Smooth muscle cell (in vitro differentiated cells): Measurements from ENCODE around the gene VPS16. TPM values are rescaled to one million over a fixed set of nuclear protein-coding genes. Genes with fewer than 3 reads are reported as not detected.

Experiments
- DNase-seq: peaks from one replicate; lab custom pipeline; 2025; ENCODE audit not compliant: unreplicated experiment; lab: John Stamatoyannopoulos, UW
- H2AFZ ChIP-seq: fragments of 200-600 bp; sonication (generic); 2 replicates; pipeline ENCODE4 v1.6.0; 2016; ENCODE audit warnings: antibody characterized with exemption, low read depth, mild to moderate bottlenecking
- H3F3A ChIP-seq: fragments of 200-600 bp; sonication (generic); 2 replicates; pipeline ENCODE4 v1.6.0; 2017; ENCODE audit warnings: antibody characterized with exemption, low read depth
- H3K27ac ChIP-seq: fragments of 200-600 bp; sonication (generic); 2 replicates; pipeline ENCODE4 v1.5.1; 2016; ENCODE audit warnings: low read depth, mild to moderate bottlenecking
- H3K27me3 ChIP-seq: fragments of 200-600 bp; sonication (generic); 2 replicates; pipeline ENCODE4 v1.6.1; 2016; ENCODE audit warnings: low read depth, mild to moderate bottlenecking
- H3K36me3 ChIP-seq: fragments of 200-600 bp; sonication (generic); 2 replicates; pipeline ENCODE4 v1.5.1; 2016; ENCODE audit warnings: low read depth
- H3K4me1 ChIP-seq: fragments of 200-600 bp; sonication (generic); 2 replicates; pipeline ENCODE4 v1.5.1; 2016; ENCODE audit warnings: low read depth
- H3K4me2 ChIP-seq: fragments of 200-600 bp; sonication (generic); 2 replicates; pipeline ENCODE4 v1.6.0; 2016; ENCODE audit warnings: mild to moderate bottlenecking
- H3K4me3 ChIP-seq: fragments of 200-600 bp; sonication (generic); 2 replicates; pipeline ENCODE4 v1.5.1; 2016; ENCODE audit warnings: mild to moderate bottlenecking
- H3K79me2 ChIP-seq: fragments of 200-600 bp; sonication (generic); 2 replicates; pipeline ENCODE4 v1.6.0; 2016; ENCODE audit warnings: low read depth, mild to moderate bottlenecking
- H3K9ac ChIP-seq: fragments of 200-600 bp; sonication (generic); 2 replicates; pipeline ENCODE4 v1.6.0; 2016; ENCODE audit warnings: low read depth
- H3K9me3 ChIP-seq: fragments of 200-600 bp; sonication (generic); replicated peaks from 2 replicates; pipeline ENCODE4 v1.5.1; 2016; ENCODE audit warnings: low read depth
- H4K20me1 ChIP-seq: fragments of 200-600 bp; sonication (generic); 2 replicates; pipeline ENCODE4 v1.6.0; 2016; ENCODE audit warnings: low read depth
- CTCF ChIP-seq: fragments of 200-600 bp; sonication (generic); IDR thresholded peaks from 2 replicates; pipeline ENCODE4 v1.5.1; 2017; ENCODE audit warnings: borderline replicate concordance, mild to moderate bottlenecking, antibody characterized with exemption; ENCODE audit not compliant: insufficient read depth, poor library complexity, severe bottlenecking
- WGBS: methylation state at CpG from one replicate; pipeline ENCODE4 v1.1.7; 2016; ENCODE audit warnings: low lambda C conversion rate; 5-methylcytosine and 5-hydroxymethylcytosine counted together
- polyA plus RNA-seq: library from polyadenylated mRNA; unstranded; fragments of >200 nt; fragmentation: Nextera tagmentation; extraction: Ambion mirVana; gene quantifications from 2 replicates; pipeline ENCODE4 v1.2.1, GENCODE V29; 2016
- total RNA-seq: library from RNA; depleted of rRNA; stranded (reverse); fragments of >200 nt; gene quantifications from 2 replicates; pipeline ENCODE4 v1.2.3, GENCODE V29; 2014

VPS16 gene
- total and polyA plus RNA-seq, 2 experiments from 2014 or later = 26.3 to 36.9 TPM

- peaks cover 92% of the 10 kb centered on the region for H4K20me1 ChIP-seq
- H3K4me3 ChIP-seq = no peak overlapping the region
- no peak overlapping the region for H3K9ac ChIP-seq
- H3F3A ChIP-seq = no peaks in the 10 kb centered on the region
- no peaks in the 10 kb centered on the region for H3K27me3 ChIP-seq
- no peak overlapping the region for H3K27ac ChIP-seq
- 92% methylated on average over 3 of the region's 3 CpGs for WGBS
- H3K79me2 ChIP-seq = peaks cover 93% of the 10 kb centered on the region
- no peaks in the 10 kb centered on the region for H3K4me1 ChIP-seq
- no peaks in the 10 kb centered on the region for H3K36me3 ChIP-seq
- H3K9me3 ChIP-seq = no peaks in the 10 kb centered on the region
- H3K4me2 ChIP-seq = no peak overlapping the region
- H2AFZ ChIP-seq = no peak overlapping the region
- no peak for DNase-seq
- TF ChIP-seq CTCF = no peak
Measured at GRCh38 chr20:2887715-2888114, 47.2 kb downstream of the VPS16 start.

GRCh38 chr20:2888224-2888955 is 47.8 kb downstream of the VPS16 start:
- H2AFZ ChIP-seq = no peak overlapping the region
- H3K27me3 ChIP-seq = no peaks in the 10 kb centered on the region
- TF ChIP-seq CTCF = no peak
- no peak overlapping the region for H3K4me2 ChIP-seq
- peaks cover 95% of the 10 kb centered on the region for H3K79me2 ChIP-seq
- H3K9me3 ChIP-seq = no peaks in the 10 kb centered on the region
- H3F3A ChIP-seq = no peaks in the 10 kb centered on the region
- peaks cover 94% of the 10 kb centered on the region for H4K20me1 ChIP-seq
- WGBS = 95% methylated on average over 4 of the region's 4 CpGs
- no peak for DNase-seq
- H3K9ac ChIP-seq = no peak overlapping the region
- H3K4me3 ChIP-seq = no peak overlapping the region
- H3K27ac ChIP-seq = no peak overlapping the region
- H3K36me3 ChIP-seq = no peaks in the 10 kb centered on the region
- no peaks in the 10 kb centered on the region for H3K4me1 ChIP-seq

- peaks cover 97% of the 10 kb centered on the region for H3K79me2 ChIP-seq
- H3K4me1 ChIP-seq = no peaks in the 10 kb centered on the region
- no peak overlapping the region for H3K9ac ChIP-seq
- H3F3A ChIP-seq = no peaks in the 10 kb centered on the region
- TF ChIP-seq CTCF = no peak
- 100% methylated on average over 1 of the region's 1 CpG for WGBS
- no peak for DNase-seq
- H2AFZ ChIP-seq = no peak overlapping the region
- H3K27me3 ChIP-seq = no peaks in the 10 kb centered on the region
- H4K20me1 ChIP-seq = peaks cover 91% of the 10 kb centered on the region
- no peaks in the 10 kb centered on the region for H3K9me3 ChIP-seq
- H3K36me3 ChIP-seq = no peaks in the 10 kb centered on the region
- no peak overlapping the region for H3K27ac ChIP-seq
- no peak overlapping the region for H3K4me2 ChIP-seq
- H3K4me3 ChIP-seq = no peak overlapping the region
Measured at GRCh38 chr20:2889209-2889608, 48.7 kb downstream of the VPS16 start.

GRCh38 chr20:2889797-2890196 is 49.3 kb downstream of the VPS16 start:
- H3F3A ChIP-seq = no peaks in the 10 kb centered on the region
- H3K36me3 ChIP-seq = no peaks in the 10 kb centered on the region
- peaks cover 90% of the 10 kb centered on the region for H4K20me1 ChIP-seq
- no peak overlapping the region for H3K27ac ChIP-seq
- H3K4me2 ChIP-seq = no peak overlapping the region
- no peak overlapping the region for H2AFZ ChIP-seq
- no peak overlapping the region for H3K4me3 ChIP-seq
- no peaks in the 10 kb centered on the region for H3K27me3 ChIP-seq
- DNase-seq = no peak
- TF ChIP-seq CTCF = no peak
- H3K4me1 ChIP-seq = no peaks in the 10 kb centered on the region
- H3K9me3 ChIP-seq = no peaks in the 10 kb centered on the region
- peaks cover 98% of the 10 kb centered on the region for H3K79me2 ChIP-seq
- no peak overlapping the region for H3K9ac ChIP-seq
- WGBS = 97% methylated on average over 3 of the region's 3 CpGs
